GM12878 (cell line): ENCODE data around the gene P2RY11.

Experiments
- CBX5 ChIP-seq: sonication (generic); IDR thresholded peaks from 2 replicates; pipeline ENCODE4 v1.6.1; 2016; ENCODE audit warnings: low read depth, moderate library complexity, mild to moderate bottlenecking, inconsistent platforms
- KDM1A ChIP-seq: fragments of 200-600 bp; sonication (generic); IDR thresholded peaks from 2 replicates; pipeline ENCODE4 v1.6.1; 2016; ENCODE audit warnings: borderline replicate concordance

DNA sequence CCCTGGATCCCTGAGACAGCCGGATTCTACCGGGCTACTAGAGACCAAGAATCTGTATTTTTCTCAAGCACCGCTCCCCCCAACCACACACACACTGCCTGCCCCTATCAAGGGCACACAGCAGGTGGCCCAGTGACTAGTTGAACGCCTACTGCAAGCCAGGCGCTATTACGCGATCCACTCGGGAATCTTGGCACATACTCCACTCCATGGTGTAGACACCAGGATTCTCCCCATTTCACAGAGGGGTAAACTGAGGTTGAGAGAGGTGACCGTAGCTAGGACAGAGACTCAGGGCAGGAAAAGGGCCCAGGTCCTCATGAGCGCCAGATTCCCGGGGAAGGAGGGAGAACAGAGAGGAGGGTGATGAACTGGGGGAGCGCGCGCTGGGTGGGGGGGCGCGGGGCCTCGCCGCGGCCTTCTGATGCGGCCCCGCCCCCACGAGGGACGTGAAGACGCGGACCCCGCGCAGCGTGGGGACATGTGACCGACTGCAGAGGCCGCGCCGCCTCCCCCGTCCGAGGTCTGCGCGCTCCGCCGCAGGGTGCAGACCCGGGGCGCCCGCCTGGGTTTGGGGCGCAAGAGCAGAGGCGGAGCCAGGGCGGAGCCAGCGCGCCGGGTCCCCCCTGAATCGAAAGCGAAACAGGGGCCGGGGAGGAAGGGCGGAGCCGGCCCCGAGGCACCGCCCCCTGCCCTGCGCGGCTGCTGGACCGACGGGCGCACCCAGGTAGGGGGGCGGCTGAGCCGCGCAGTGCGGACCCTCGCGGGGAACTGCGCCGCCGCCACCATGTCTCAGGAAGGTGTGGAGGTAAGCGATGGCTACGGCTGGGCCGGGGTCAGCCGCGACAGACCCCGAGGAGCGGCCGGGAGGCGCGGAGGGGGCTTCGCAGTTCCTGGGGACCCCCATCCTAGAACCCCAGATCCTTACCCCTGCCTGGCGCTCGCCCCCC lies 25.6 kb upstream of the P2RY11 start, which contains the start of gene SHFL:
- TF ChIP-seq KDM1A (no peak), CBX5 (no peak)
